ENCODE results near the gene ZSCAN18.
"Not testable (repeated sequence)": the region's sequence is repeated elsewhere in the genome, so short reads cannot be mapped to it uniquely, and the experiment has no call there.

Gene ZSCAN18

DNA sequence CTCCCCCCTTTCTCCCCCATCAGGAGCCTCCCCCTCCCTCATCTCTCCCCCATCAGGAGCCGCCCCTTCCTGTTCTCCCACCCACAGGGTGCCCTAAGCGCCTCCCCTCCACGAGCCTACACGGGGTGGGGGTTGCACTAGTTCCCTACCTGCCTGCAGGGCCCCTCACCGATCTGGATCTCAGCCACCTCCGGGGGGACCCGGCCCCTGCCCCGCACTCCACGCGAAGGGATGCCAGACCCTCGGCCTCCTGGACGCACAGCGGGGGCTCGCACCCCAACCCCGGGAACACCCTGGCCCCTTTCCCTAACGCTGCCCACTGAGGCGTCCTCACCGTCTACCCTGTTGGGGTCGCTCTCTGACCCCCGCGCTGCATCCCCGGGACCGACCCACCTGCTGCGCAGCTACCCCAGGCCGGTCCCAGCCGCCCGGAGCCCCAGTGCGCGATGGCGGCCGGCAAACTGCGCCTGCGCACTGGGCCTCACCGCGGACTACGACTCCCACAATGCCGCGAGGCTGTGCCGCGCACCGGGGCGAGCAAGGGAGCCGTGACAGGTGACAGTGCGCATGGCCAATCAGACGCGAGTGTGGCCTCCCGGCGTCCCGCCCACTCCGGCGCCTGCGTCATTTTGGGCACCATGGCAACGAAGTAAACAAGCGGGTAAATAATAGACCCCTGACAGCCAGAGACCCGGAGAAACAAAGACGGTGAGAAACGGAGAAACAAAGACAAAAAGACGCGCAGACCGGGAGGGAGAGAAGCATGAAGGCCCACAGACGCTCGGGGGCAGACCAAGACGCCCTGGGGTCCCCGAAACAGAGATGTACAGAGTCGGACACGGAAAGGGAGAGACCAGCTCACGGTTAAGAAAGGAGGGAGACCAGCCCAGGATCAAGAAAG is at the start of gene ZSCAN18:
TSS of gene ZSCAN18 (minus strand) at position 451 of the 901 bp plus-strand sequence. CDS start 7,964 bp downstream, outside the sequence.
- peak; percentile 86 for FAIRE-seq

GRCh38 chr19:58147475-58147874 is 49.4 kb upstream of the ZSCAN18 start:
- not testable (repeated sequence) for FAIRE-seq

- FAIRE-seq, result no peak
Measured at GRCh38 chr19:58145849-58146248, 47.8 kb upstream of the ZSCAN18 start.

GRCh38 chr19:58134244-58134643 is 36.2 kb upstream of the ZSCAN18 start:
- no peak for FAIRE-seq

DNA sequence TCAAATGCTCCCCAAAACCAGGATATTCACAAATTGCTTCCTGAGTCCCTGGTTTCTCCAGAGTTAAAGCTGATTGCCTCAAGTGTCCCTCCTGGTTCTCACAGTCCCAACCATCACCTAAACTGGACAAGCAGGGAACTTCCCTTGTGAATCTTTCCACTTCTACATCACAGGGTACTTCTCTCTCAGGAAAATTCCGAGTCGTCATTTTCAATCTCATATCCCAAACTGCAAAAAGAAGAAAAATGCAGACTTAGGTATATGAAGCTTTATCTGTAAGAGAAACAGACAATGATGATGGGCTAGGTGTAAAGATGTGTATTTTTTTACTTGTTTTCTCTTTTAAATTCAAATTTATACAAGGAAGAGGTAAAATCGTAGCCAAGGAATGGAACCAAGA is 31.3 kb upstream of the ZSCAN18 start:
- FAIRE-seq, result no peak

DNA sequence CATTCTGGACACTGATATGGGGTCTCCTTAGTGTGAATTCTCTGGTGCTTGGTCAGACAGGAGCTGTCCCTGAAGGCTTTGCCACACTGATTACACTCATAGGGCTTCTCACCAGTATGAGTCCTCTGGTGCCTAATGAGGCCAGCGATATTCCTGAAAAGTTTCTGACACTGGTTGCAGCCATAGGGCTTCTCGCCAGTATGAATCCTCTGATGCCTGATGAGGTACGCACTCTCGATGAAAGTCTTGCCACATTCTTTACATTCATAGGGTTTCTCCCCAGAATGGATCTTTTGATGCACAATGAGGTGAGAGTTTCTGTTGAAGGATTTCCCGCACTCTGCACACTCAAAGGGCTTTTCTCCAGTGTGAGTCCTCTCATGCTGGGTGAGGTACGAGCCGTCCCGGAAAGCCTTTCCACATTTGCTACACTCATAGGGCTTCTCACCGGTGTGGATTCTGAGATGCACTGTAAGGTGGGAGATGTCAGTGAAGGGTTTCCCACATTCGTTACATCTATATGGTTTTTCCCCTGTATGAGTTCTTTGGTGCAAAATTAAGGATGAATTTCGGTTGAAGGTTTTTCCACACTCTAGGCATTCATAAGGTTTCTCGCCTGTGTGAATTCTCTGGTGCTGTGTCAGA is 30.1 kb upstream of the ZSCAN18 start:
- FAIRE-seq, result no peak

DNA sequence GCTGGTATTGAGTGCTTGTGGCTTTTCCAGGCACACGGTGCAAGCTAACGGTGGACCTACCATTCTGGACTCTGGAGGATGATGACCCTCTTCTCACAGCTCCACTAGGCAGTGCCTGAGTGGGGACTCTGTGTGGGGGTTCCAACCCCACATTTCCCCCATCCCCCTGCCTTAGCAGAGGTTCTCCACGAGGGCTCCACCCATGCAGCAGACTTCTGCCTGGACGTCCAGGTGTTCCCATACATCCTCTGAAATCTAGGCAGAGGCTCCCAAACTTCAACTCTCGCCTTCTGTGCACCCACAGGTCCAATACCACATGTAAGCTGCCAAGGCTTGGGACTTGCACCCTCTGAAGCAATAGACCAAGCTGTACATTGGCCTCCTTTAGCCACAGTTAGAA is 25.3 kb upstream of the ZSCAN18 start:
- no peak for FAIRE-seq

GRCh38 chr19:58118979-58119733 is 21.1 kb upstream of the ZSCAN18 start:
- FAIRE-seq, result no peak

- no peak for FAIRE-seq
Measured at GRCh38 chr19:58117841-58118575, 20.0 kb upstream of the ZSCAN18 start.

GRCh38 chr19:58108546-58108817 is 10.5 kb upstream of the ZSCAN18 start:
- no peak for FAIRE-seq

GRCh38 chr19:58107778-58108545 is 9.9 kb upstream of the ZSCAN18 start:
- FAIRE-seq, result no peak

DNA sequence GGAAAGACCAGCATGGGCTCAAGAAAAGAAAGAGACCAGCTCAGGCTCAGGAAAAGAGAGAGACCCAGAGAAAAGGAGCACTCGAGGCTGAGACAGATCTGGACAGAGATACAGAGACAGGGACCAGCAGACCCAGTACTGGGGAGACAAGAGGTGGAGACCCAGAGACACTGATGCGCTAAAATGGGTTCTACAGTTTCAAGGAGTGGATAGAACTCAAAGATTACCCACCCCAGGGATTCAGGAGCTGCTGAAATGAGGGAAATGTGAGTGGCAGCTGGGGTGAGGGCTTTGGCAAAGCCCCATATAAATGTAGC is 609 bp upstream of the ZSCAN18 start:
- FAIRE-seq, result no peak

DNA sequence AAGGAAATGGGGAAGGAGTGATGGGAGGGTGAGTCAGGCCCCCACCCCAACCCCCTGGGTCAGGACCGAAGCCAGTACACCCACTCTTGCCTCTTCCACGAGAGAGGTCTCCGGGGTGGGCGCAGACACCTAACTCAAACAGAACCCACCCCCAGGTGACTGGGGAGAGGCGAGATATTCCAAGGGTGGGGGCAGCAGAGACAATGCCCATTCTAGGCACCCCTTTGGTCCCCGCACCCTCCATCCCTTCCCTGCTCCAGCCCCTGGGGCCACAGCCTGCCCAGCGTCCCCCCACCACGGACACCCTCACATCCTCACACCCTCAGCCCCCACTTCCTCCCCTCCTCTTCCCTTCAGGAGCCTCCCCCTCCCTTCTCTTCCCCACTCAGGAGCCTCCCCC is 682 bp downstream of the ZSCAN18 start:
- no peak for FAIRE-seq

- FAIRE-seq, result no peak
Measured at GRCh38 chr19:58096884-58097283, 1.1 kb downstream of the ZSCAN18 start.

DNA sequence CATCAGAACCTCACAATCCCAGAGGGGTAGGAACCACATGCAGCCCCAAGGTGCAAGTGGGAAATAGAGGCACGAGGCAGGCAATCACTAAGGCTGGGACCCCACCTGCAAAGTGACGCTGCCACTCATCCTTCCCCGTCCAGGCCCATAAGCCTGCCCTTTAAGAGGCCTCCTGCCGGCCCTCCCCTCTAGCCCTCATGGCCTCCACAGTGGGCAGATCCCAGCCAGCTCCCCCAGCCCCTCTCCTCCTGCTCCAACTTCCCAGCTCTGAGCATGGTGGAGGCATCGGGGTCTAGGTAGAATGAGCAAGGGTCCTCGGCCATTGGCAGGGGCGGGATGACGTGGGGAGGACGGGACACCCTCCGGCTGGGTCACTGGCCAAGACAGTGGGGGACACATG is 2.7 kb downstream of the ZSCAN18 start:
- no peak for FAIRE-seq

DNA sequence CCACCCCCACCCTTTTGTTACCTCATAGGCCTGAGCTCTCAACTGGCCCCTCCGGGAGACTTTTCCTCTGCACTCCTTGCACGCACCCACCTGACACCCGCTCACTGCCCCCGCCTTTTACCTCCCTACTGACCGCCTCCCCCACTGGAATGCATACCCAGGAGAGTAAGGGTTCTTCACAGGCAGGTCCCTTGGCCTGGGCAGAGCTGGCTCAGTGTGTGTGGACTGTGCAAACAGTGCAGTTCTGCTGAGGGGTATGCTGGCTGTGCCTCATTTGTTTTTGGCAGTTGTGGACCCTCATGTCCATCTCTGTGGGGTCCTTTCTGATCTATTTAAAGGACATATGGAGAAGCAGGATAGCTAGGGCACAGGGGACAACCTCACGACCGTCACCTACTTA is 5.0 kb downstream of the ZSCAN18 start:
- no peak for FAIRE-seq

DNA sequence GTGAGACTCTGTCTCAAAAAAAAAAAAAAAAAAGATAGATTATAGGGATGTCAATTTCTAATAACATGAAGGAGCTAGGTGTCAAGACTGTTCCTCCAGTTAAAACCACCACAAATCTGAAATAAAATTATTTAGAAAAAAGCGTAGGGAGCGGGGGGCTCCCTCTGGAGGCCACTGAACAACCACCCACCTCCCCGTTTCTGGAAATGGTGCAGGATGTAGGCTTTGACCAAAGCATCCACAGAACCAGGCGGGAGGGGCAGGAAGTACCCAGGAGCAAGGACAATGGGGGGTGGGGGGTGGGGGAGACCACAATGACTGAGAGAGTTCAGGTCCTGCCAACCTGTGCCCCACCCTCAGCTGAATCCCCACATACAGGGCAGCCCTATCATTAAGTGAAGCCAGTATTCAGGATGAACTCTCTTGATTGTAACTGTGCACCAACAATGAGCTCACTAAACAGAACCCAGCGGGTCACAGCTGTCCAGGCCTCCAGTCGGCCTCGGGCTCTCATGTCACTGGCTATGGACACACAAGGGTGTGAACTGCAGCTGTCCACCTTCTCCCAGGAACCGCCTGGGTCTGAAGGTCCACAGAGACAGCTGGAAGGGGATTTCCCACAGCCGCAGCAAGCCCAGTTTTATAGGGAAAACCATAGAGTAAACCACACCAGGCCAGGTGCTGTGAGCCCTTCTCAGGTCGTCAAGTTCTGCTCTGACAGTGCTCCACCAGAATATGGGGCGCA is 6.6 kb downstream of the ZSCAN18 start:
- no peak for FAIRE-seq

DNA sequence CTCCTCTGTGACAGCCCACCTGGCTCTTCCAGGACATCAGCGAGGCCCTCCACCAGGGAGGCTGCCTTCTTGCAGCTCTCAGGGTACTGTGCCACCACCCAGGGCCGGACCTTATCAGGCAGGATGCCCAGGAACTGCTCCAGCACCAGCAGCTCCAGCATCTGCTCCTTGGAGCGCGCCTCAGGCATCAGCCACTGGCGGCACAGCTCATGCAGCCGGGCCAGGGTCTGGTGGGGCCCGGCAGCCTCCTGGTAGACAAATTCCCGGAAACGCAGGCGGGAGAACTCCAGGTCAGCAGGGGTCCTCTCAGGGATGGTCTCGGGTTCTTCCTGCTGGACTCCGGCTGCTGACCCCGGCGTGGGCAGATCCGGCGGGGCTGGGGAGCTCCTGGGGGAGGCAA is 8.2 kb downstream of the ZSCAN18 start:
- no peak for FAIRE-seq

DNA sequence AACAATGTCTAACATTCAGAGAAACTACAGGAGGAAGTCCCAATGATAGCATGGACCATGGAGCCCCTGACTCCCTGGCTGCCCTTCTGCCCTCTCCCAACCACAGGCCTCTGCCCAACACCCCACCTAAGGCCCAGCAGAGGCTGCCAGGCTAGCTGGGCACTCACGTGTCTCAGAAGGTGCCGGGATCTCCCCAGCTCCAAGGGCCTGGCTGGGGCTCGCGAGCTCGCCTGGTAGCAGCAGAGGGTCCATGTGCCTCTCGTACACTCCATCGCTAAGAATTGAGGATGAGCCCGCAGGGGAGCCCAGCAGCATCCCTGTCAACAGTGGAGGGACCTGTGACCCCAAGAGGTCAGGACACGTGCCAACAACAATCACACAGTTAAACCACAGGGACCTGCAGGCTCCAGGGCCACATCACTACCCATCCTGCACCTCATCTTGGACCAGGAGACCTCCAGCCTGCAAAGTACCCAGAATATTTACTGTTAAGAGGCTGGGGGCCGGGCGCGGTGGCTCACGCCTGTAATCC is 9.4 kb downstream of the ZSCAN18 start:
- FAIRE-seq, result no peak

DNA sequence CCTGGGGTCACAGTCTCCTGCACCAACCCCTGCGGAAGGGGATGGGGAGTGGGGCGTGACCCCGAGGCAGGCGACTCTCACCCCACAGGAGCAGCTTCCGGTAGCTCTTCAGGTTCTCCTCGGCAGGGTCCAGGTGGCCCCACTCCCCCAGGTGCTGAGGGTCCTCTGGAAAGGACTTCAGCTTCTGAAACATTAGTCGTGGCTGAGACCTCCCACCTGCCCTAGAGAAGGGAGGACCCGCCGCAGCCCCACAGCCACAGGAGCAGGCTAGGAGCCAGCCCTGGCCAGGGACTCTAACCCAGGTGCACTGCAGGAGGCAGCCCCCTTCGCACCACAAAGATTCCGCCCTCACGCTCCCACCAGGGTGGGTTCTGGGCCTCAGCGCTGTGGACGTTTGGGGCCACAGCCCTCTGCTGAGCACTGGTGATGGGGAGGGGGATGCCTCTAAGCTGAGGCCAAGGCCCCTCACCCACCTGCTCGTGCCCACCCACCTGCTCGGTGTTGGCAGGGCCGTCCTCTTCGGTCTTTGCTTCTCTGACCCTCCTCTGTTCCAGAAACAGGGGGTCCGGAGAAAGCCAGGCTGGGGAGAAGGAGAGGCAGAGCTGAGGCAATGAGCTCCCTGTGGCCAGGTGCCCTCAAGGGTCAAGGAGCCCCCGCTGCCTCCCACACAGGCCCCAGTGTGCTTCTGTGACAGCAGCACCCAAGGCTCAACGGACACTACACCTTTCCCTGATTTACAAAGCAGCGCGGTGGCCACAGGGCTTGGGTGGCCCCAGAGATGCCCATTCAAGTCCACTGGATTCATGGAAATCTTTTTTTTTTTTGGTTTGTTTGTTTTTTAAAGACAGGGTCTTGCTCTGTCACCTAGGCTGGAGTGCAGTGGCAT is 11.0 kb downstream of the ZSCAN18 start:
- no peak for FAIRE-seq
